HG03196 (cell line): ENCODE results near the gene GPR146.
A peak's percentile ranks its signal among the peaks of the same experiment; 100 is the strongest.
"Not testable (repeated sequence)": the region's sequence is repeated elsewhere in the genome, so short reads cannot be mapped to it uniquely, and the experiment has no call there.

Experiments used
- ATAC-seq: cut with Tn5 transposase; IDR thresholded peaks from one replicate; pipeline ENCODE4 v1.9.1; 2021; ENCODE audit not compliant: unreplicated experiment

GPR146 gene

GRCh38 chr7:1044189-1045068, at the start of gene GPR146:
Gene GPR146 (plus strand): TSS chr7:1044546. CDS start chr7:1057516, 12,970 bp downstream.
- peak; percentile 80 for ATAC-seq

- ATAC-seq: no peak
These were observed 49.6 kb upstream of the GPR146 start for GRCh38 chr7:994592-995308.

GRCh38 chr7:995571-995970, 48.8 kb upstream of the GPR146 start:
- ATAC-seq: no peak

- ATAC-seq: no peak
These were observed 48.1 kb upstream of the GPR146 start for GRCh38 chr7:996079-996872.

- ATAC-seq: no peak
These were observed 46.6 kb upstream of the GPR146 start for GRCh38 chr7:997404-998395.

GRCh38 chr7:999149-999879, 45.0 kb upstream of the GPR146 start:
- ATAC-seq: no peak

- ATAC-seq: no peak
These were observed 44.1 kb upstream of the GPR146 start for GRCh38 chr7:999941-1000935.

GRCh38 chr7:1001069-1001770, 43.1 kb upstream of the GPR146 start:
- not testable (repeated sequence) for ATAC-seq

GRCh38 chr7:1002026-1002425, 42.3 kb upstream of the GPR146 start:
- not testable (repeated sequence) for ATAC-seq

GRCh38 chr7:1002445-1002844, 41.9 kb upstream of the GPR146 start:
- ATAC-seq: not testable (repeated sequence)

- no peak for ATAC-seq
These were observed 40.1 kb upstream of the GPR146 start for GRCh38 chr7:1004018-1004852.

GRCh38 chr7:1005303-1005702, 39.0 kb upstream of the GPR146 start:
- ATAC-seq: no peak

- no peak for ATAC-seq
These were observed 36.4 kb upstream of the GPR146 start for GRCh38 chr7:1007901-1008300.

- ATAC-seq: no peak
These were observed 35.5 kb upstream of the GPR146 start for GRCh38 chr7:1008733-1009363.

GRCh38 chr7:1009747-1010146, 34.6 kb upstream of the GPR146 start:
- no peak for ATAC-seq

- no peak for ATAC-seq
These were observed 34.1 kb upstream of the GPR146 start for GRCh38 chr7:1010226-1010625.
